Measurements from ENCODE around the gene MBD5. TPM values are rescaled to one million over a fixed set of nuclear protein-coding genes. Genes with fewer than 3 reads are reported as not detected.

Gene MBD5
- total and polyA plus RNA-seq, 2 donors (not counting 1 experiment from before 2014, with no cell fraction given) = 10.9 to 69.7 TPM

- CTCF ChIA-PET = no interaction called here
These were observed 430.2 kb downstream of the MBD5 start for GRCh38 chr2:148451046-148451445.

GRCh38 chr2:148455791-148456190, 434.9 kb downstream of the MBD5 start:
- CTCF ChIA-PET = no interaction called here
- Histone ChIP-seq H3K27ac (ENCODE audit: low read length in 2 of 2) (no peak overlapping the region), H2AFZ (ENCODE audit: insufficient read depth, low read depth, low read length, poor library complexity, severe bottlenecking) (no peak overlapping the region), H3K4me3 (ENCODE audit: control extremely low read depth in 1 of 5, extremely low read depth in 1 of 5, insufficient read depth in 1 of 5, low read depth in 2 of 5, low read length in 4 of 5) (no peak overlapping the region), H3K27me3 (replicated peaks in 1 of 4; ENCODE audit: control extremely low read depth in 1 of 4, control insufficient read depth in 3 of 4, insufficient read depth in 4 of 4, low read length in 3 of 4) (no peaks in the 10 kb centered on the region), H3K9ac (ENCODE audit: low read length) (no peak overlapping the region), H3K79me2 (ENCODE audit: control insufficient read depth, insufficient read depth, low read length) (no peaks in the 10 kb centered on the region), H3K36me3 (replicated peaks in 1 of 2; ENCODE audit: control extremely low read depth in 1 of 2, control insufficient read depth in 1 of 2, extremely low read depth in 1 of 2, insufficient read depth in 2 of 2, low read length in 1 of 2) (no peaks in the 10 kb centered on the region), H4K20me1 (ENCODE audit: control insufficient read depth, insufficient read depth, low read length, poor library complexity, severe bottlenecking) (no peaks in the 10 kb centered on the region), H3K9me3 (ENCODE audit: control extremely low read depth in 1 of 3, control insufficient read depth in 2 of 3, insufficient read depth in 1 of 3, low read length in 2 of 3) (no peaks in the 10 kb centered on the region), H3K4me2 (replicated peaks; ENCODE audit: low read depth, low read length, poor library complexity, severe bottlenecking) (no peak overlapping the region), H3K4me1 (ENCODE audit: control insufficient read depth in 2 of 2, insufficient read depth in 2 of 2, low read length in 2 of 2) (no peaks in the 10 kb centered on the region)
- H3K27me3 Mint-ChIP-seq = no peaks in the 10 kb centered on the region
- ATAC-seq (ENCODE audit: low read depth) = no peak
- no CpG with 5 or more reads among the region's 4 CpGs for WGBS (ENCODE audit: insufficient coverage)
- POLR2A ChIA-PET = no interaction called here
- no peak for DNase-seq
- no peaks in the 10 kb centered on the region for H3K4me1 Mint-ChIP-seq
- TF ChIP-seq EZH2 (IDR thresholded peaks at IDR 0.05; ENCODE audit: borderline replicate concordance, insufficient read depth, low read depth, low read length, poor library complexity, severe bottlenecking) (no peak), CTCF (IDR thresholded peaks at IDR 0.05) (no peak)
- no peaks in the 10 kb centered on the region for H3K9me3 Mint-ChIP-seq (ENCODE audit: insufficient read depth)
- no peak overlapping the region for H3K27ac Mint-ChIP-seq
- intact Hi-C loops (cut with micrococcal nuclease) = no loop called here
- no peak overlapping the region for H3K4me3 Mint-ChIP-seq

More at GRCh38 chr2:148451046-148451445, 430.2 kb downstream of the MBD5 start:
- Histone ChIP-seq H3K9ac (ENCODE audit: low read length) (no peak overlapping the region), H3K27me3 (replicated peaks in 1 of 4; ENCODE audit: control extremely low read depth in 1 of 4, control insufficient read depth in 3 of 4, insufficient read depth in 4 of 4, low read length in 3 of 4) (no peaks in the 10 kb centered on the region), H2AFZ (ENCODE audit: insufficient read depth, low read depth, low read length, poor library complexity, severe bottlenecking) (no peak overlapping the region), H3K79me2 (ENCODE audit: control insufficient read depth, insufficient read depth, low read length) (no peaks in the 10 kb centered on the region), H3K4me2 (replicated peaks; ENCODE audit: low read depth, low read length, poor library complexity, severe bottlenecking) (no peak overlapping the region), H3K9me3 (ENCODE audit: control extremely low read depth in 1 of 3, control insufficient read depth in 2 of 3, insufficient read depth in 1 of 3, low read length in 2 of 3) (no peaks in the 10 kb centered on the region), H4K20me1 (ENCODE audit: control insufficient read depth, insufficient read depth, low read length, poor library complexity, severe bottlenecking) (no peaks in the 10 kb centered on the region), H3K36me3 (replicated peaks in 1 of 2; ENCODE audit: control extremely low read depth in 1 of 2, control insufficient read depth in 1 of 2, extremely low read depth in 1 of 2, insufficient read depth in 2 of 2, low read length in 1 of 2) (no peaks in the 10 kb centered on the region), H3K27ac (ENCODE audit: low read length in 2 of 2) (no peak overlapping the region), H3K4me3 (ENCODE audit: control extremely low read depth in 1 of 5, extremely low read depth in 1 of 5, insufficient read depth in 1 of 5, low read depth in 2 of 5, low read length in 4 of 5) (no peak overlapping the region), H3K4me1 (ENCODE audit: control insufficient read depth in 2 of 2, insufficient read depth in 2 of 2, low read length in 2 of 2) (no peaks in the 10 kb centered on the region)
- no peak for TF ChIP-seq CTCF (IDR thresholded peaks at IDR 0.05)
- no peak for TF ChIP-seq EZH2 (IDR thresholded peaks at IDR 0.05; ENCODE audit: borderline replicate concordance, insufficient read depth, low read depth, low read length, poor library complexity, severe bottlenecking)
- Mint-ChIP-seq H3K9me3 (ENCODE audit: insufficient read depth) (no peaks in the 10 kb centered on the region), H3K4me3 (no peak overlapping the region), H3K27ac (no peak overlapping the region), H3K27me3 (no peaks in the 10 kb centered on the region), H3K4me1 (no peaks in the 10 kb centered on the region)
- POLR2A ChIA-PET = no interaction called here
- WGBS (ENCODE audit: insufficient coverage) = no CpG with 5 or more reads among the region's 2 CpGs
- DNase-seq (no peak), ATAC-seq (ENCODE audit: low read depth) (no peak)
- intact Hi-C loops (cut with micrococcal nuclease) = no loop called here
